ENCODE results near the gene AMPD1.

Gene AMPD1

DNA sequence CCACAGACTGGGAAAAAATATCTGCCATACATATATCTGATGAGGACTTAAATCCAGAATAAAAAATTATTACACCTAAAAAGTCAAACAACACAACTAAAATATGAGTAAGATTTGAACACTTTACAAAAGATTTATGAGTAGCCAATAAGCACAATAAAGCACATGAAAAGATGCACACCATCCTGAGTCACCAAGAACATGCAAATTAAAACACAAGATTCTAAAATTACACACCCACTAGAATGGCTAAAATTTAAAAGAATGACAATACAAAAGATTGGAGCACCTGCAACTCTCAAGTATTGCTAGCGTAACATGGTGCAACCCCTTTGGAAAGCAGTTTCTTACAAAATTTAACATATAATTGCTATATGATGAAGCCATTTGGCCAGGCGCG is 56.4 kb downstream of the AMPD1 start:
- DNase-seq (ENCODE audit: low read depth) = no peak

DNA sequence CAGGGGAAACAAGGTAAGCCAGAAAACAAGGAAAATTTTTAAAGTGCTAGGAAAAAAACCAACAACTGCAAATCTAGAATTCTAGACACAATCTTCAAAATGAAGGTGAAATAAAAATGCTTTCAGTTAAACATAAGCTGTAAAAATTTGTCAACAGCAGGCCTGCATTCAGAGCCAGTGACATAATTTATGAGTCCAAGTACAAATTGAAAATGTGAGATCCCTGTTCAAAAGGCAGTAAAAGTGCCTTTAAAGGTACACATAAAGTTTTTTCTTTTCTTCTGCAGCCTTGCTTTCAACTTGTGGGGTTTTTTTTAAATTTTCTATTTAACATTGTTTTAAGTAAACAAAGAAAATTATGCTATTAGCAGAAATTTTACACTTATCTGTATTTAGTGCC is 62.9 kb downstream of the AMPD1 start:
- no peak for DNase-seq (ENCODE audit: low read depth)

DNA sequence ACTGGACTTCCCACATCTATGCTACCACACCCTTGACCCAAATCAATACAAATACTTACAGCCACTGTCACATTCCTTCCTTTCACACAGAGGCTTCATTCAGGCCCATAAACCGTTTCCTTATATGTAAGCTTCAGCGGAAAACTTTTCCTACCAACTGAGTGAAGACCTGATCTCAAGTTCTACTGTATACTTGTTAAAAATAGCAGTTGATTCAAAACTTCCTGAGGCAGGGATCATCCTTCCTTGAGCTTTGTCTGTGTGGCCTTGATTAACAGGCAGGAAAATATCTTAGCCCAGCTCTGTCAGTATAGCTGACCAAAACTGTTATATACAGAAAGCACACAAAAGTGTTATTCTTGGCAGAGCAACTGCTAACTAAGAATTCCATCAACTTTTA is 68.2 kb downstream of the AMPD1 start:
- DNase-seq (ENCODE audit: low read depth) = no peak

DNA sequence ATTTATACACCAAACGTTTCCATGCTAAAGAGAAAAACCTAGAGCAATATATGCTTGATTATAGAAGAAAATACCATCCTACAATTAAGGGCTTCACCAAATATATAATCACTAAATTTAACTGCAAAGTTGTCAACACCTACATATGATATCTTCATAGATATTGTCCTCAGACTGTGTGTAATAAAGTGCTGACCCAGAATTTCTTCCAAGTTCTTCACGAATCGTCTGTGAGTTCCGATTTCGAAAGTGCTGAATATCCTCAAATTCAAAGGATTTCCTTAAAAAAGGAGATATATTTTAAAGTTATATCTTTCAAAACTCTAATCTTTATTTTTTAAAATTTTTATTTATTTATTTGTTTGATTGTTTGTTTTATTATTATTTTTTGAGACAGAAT is 72.0 kb downstream of the AMPD1 start:
- DNase-seq (ENCODE audit: low read depth) = no peak
